GM19468 (cell line): Measurements from ENCODE around the gene MEG3.
"Not testable (repeated sequence)": the region's sequence is repeated elsewhere in the genome, so short reads cannot be mapped to it uniquely, and the experiment has no call there.

Experiments used
- ATAC-seq: cut with Tn5 transposase; IDR thresholded peaks from one replicate; pipeline ENCODE4 v1.9.1; 2021; ENCODE audit warnings: mild to moderate bottlenecking, moderate library complexity, moderate number of reproducible peaks; ENCODE audit not compliant: unreplicated experiment; ENCODE audit errors: extremely low read depth

MEG3 gene

GRCh38 chr14:100788517-100788916 lies 37.4 kb upstream of the MEG3 start:
- ATAC-seq, result no peak

DNA sequence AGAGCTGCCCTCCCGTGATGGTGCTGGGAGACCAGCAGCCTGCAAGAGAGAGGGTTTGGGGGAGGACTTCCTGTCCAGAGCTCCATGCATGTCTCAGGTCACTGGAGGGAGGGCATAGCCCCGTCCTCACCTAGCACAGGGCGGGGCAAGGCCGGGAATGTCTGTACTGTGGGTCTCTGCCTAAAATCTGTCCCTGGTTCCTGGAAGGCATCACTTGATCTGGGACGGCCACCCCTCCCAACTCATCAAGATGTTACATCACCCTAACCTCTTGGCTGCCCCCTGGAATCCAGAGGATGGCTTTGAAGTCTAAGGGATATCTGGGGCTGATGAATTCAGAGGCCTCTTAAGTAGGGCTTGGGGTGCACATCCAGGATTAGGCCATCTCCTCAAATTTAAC lies 37.0 kb upstream of the MEG3 start:
- no peak for ATAC-seq

GRCh38 chr14:100789460-100790417 lies 36.2 kb upstream of the MEG3 start:
- ATAC-seq, result no peak

DNA sequence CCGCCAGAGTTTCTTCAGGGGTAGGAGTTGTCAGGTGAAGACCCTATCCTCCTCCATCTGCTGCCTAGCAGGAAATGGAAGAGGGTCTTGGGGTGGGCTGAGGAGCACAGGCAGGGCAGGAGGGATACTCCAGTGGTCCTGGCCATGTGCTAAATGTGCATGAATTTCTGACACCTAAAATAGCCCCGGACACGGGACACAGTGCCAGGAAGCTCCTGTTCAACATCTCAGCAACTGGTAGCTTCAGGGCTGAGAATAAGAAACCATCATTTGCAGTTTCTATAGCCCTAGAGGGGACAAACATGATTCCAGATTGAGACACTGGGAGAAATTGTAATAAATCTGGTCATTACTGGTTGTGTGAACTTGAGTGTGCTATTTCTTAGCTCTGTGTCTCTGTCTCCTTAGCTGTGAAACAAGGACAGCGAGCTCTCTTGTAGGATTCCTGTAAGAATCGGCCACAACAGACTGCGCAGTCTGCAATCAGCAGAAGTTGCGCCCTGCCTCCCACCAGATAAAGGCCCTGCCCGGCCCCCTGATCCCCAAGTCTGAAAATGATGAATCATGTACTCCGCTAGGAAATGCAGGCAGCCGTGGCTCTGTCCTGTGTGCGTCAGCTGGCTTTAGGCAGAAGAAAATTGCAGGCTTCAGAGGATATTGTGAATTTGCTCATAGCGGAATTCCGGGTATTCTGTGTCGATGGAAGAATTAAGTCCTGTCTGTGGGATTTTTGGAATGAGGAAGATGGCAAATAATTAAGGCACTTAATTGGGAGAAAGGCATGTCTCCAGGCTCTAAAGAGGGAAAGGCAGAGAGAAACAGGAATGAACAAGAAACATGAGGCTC lies 35.2 kb upstream of the MEG3 start:
- no peak for ATAC-seq

DNA sequence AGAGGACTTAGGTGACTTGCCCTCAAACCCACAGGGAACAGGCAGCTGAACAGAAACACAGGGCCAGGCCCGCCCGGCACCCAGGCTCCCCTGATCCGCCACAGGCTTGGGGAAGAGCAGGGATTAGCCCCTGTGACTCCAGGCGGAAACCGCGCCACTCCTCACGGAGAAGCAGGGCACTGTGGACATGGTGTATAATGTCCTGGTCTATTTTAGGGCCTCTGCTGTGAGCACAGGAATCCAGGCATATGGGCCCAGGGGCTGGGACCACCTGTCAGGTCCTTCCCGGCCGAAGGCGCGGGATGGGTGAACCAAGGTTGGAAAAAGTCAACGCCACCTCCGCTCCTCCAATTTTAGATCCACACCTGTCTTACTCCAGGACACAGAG lies 34.6 kb upstream of the MEG3 start:
- ATAC-seq, result no peak

- ATAC-seq, result no peak
Measured at GRCh38 chr14:100791995-100792394, 33.9 kb upstream of the MEG3 start.

DNA sequence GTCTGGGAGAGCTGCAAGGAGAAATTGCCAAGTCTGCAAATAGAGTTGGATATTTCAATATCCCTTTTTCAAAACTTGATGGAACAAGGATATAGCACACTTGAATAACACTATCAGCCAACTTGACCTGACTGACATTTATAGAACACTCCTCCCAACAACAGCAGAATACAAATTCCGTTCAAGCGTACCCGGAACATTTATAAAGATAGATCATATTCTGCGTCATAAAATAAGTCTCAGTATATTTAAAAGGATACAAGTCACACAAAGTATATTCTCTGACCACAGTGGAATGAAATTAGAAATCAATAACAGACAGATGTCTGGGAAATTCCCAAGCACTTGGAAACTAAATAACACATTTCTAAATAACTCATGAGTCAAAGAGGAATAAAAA lies 29.0 kb upstream of the MEG3 start:
- no peak for ATAC-seq

GRCh38 chr14:100800041-100800440 lies 25.9 kb upstream of the MEG3 start:
- no peak for ATAC-seq

DNA sequence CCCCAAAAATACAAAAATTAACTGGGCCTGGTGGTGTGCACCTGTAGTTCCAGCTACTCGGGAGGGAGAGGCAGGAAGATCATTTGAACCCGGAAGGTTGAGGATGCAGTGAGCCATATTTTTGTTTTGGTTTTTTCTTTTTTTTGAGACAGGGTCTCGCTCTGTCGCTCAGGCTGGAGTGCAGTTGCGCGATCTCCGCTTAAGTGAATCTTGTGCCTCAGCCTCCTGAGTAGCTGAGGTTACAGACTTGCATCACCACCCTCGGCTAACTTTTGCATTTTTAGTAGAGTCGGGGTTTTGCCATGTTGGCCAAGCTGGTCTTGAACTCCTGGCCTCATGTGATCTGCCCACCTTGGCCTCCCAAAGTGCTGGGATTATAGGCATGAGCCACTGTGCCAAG lies 24.5 kb upstream of the MEG3 start:
- ATAC-seq, result not testable (repeated sequence)

GRCh38 chr14:100802179-100802578 lies 23.7 kb upstream of the MEG3 start:
- no peak for ATAC-seq

- no peak for ATAC-seq
Measured at GRCh38 chr14:100802766-100803165, 23.2 kb upstream of the MEG3 start.

- ATAC-seq, result no peak
Measured at GRCh38 chr14:100803226-100803625, 22.7 kb upstream of the MEG3 start.

DNA sequence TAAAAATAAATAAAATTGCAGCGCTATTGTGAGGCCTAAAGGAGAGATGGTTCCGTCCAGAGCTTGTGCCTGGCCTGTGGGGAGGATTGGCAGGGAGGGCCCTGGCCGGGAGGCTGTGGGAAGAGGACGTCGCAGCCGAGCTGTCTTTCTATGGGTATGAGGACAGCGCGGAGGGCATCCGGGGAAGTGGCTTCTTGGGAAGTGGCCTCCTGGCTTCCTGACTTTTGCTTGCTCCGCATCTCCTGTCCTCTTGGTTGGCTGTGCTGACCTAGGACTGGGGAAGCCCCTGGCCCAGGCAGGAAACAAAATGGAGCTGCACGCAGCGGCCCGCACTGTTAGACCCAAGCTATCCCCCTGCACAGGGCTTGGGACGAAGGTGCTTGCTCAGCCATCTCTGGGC lies 22.2 kb upstream of the MEG3 start:
- ATAC-seq, result no peak

DNA sequence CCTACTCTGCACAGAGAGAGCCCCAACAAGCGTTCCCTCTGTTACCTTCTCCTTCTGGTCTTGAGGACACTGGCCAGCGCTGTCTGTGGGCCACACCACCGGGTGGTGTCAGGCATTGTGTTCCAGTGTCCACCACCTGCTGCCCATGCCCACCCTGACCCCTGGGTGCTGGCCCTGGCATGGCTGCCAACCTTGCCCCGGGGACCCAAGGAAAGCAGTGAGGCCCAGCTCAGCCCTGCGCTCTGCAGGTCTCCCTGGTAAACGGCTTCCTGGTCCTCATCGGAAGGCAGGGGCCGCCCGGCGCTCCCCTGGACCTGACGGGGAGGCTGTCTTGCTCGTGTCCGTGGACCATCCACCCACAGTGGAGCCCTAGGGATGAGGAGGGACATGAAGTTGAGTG lies 21.8 kb upstream of the MEG3 start:
- ATAC-seq, result no peak

GRCh38 chr14:100804558-100805309 lies 21.2 kb upstream of the MEG3 start:
- ATAC-seq, result no peak

GRCh38 chr14:100806386-100806785 lies 19.5 kb upstream of the MEG3 start:
- ATAC-seq, result no peak

DNA sequence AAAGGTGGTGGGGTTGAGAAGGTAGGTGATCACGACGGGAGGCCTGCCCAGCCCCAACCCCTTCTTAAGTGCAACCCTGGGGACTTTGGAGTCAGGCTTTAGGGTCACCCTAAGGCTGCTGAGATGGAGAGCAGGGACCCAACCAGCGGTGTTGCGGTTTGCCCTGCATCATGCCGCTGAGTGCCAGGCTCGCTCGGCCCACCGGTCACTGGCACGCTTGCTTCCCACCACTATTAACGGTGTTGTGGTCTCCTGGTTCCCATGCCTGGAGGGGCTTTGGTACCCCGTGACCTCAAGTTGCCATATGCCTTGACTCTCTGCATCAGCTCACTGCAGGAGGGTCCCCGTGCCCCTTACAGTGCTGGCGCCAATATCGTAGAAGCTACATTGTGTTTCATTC lies 18.4 kb upstream of the MEG3 start:
- ATAC-seq, result no peak

DNA sequence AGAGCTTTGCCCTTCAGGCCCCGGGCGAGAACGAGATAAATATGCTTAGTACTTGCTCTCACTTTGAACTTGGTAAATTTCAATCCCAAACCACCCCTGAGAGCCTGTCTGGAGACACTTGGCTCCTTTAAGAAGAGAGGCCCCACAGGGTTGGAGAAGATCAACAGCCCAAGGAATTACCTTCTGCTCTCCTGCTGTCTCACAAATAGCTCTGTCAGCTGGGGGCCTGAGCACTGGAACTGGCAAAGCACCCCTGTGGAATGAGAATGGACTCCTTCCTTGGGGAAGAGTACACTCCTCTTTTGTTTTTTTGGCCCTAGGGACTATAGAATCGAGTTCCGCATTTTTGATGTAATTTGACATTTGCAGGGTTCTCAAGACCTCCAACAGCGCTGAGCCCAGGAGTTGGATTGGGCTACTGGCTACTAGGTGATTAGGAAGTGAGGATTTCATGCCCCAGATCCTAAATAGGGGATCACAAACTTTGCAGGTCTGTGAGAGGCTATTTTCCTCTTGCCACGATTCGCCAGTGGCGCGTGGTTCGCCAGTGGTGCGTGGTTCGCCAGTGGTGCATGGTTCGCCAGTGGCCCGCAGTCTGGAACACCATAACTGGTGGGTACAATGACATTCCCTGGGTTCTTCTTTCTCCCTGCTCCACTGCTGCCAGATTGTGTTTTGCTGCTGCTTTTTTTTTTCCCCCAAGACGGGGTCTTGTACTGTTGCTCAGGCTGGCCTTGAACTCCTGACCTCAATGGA lies 17.8 kb upstream of the MEG3 start:
- no peak for ATAC-seq

- no peak for ATAC-seq
Measured at GRCh38 chr14:100810435-100810834, 15.5 kb upstream of the MEG3 start.
